ENCODE results near the gene IREB2.

GRCh38 chr15:78390826-78391225 lies 47.2 kb upstream of the IREB2 start:
- TF ChIP-seq, protein P1, sequence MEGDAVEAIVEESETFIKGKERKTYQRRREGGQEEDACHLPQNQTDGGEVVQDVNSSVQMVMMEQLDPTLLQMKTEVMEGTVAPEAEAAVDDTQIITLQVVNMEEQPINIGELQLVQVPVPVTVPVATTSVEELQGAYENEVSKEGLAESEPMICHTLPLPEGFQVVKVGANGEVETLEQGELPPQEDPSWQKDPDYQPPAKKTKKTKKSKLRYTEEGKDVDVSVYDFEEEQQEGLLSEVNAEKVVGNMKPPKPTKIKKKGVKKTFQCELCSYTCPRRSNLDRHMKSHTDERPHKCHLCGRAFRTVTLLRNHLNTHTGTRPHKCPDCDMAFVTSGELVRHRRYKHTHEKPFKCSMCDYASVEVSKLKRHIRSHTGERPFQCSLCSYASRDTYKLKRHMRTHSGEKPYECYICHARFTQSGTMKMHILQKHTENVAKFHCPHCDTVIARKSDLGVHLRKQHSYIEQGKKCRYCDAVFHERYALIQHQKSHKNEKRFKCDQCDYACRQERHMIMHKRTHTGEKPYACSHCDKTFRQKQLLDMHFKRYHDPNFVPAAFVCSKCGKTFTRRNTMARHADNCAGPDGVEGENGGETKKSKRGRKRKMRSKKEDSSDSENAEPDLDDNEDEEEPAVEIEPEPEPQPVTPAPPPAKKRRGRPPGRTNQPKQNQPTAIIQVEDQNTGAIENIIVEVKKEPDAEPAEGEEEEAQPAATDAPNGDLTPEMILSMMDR (IDR thresholded peaks at IDR 0.05 in 8 of 11, conservative IDR thresholded peaks at IDR 0.05 in 3 of 11) = no peak
- TF ChIP-seq POLR2A (IDR thresholded peaks at IDR 0.05) (no peak), POLR2AphosphoS5 (IDR thresholded peaks at IDR 0.05) (no peak)

Measured in spleen (tissue), 7 donors.